SK-N-MC (cell line): ENCODE data around the gene UGT1A4.

ENCODE experiments used
- EZH2 ChIP-seq: fragments of 200-600 bp; sonication (generic); IDR thresholded peaks from one replicate; pipeline ENCODE4 v1.6.1; 2017; ENCODE audit warnings: antibody characterized with exemption
- POLR2AphosphoS5 ChIP-seq: IDR thresholded peaks from 2 replicates; pipeline ENCODE4 v1.6.1; 2012; ENCODE audit warnings: mild to moderate bottlenecking, low read depth, low read length, borderline replicate concordance

DNA sequence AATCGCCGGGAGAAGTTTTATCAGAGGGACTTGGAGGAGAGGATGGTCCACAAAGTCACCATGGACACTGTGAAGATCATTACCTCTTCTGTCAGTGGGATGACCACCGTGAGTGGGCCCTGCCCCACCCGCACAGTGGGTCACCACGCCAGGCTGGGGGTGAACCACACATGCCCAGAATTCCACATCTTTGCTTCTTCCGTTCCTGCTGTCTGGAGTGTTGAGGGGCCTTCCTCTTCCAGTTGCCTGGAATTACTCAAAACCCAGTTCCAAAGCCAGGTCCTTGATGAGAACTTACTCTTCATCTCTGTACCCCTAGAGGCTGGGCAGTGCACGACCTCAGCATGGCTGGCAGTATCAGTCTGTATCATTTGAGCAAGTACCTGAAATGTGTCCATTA, 81.7 kb downstream of the UGT1A4 start:
- TF ChIP-seq POLR2AphosphoS5 (no peak), EZH2 (no peak)
